Uterus (tissue), 2 donors: ENCODE results near the gene ADORA2B.

Experiments used
- CTCF ChIP-seq, 4 experiments: fragments of 200-600 bp in 2 of 4; fragments of 450-650 bp in 2 of 4; sonication (generic) in 2 of 4; IDR thresholded peaks; one replicate each; pipeline ENCODE4 v1.5.1; 2016 to 2019; ENCODE audit warnings: antibody characterized with exemption in 4 of 4, mild to moderate bottlenecking in 2 of 4, moderate library complexity in 1 of 4
- POLR2A ChIP-seq, 2 donors: fragments of 450-650 bp; IDR thresholded peaks; one replicate each; pipeline ENCODE4 v1.6.1; 2016; ENCODE audit warnings: antibody characterized with exemption in 2 of 2, mild to moderate bottlenecking in 1 of 2, moderate library complexity in 1 of 2

- TF ChIP-seq CTCF (IDR thresholded peaks at IDR 0.05), result no peak
- no peak for TF ChIP-seq POLR2A (IDR thresholded peaks at IDR 0.05)
These were observed 44.1 kb upstream of the ADORA2B start for GRCh38 chr17:15900871-15901270.
